Endometrial microvascular endothelial cells (primary cell): ENCODE data around the gene FCHSD2. TPM values are rescaled to one million over a fixed set of nuclear protein-coding genes. Genes with fewer than 3 reads are reported as not detected.

Source experiments
- in situ Hi-C: cut with HindIII; loops from 2 replicates; pipeline ENCODE4 v1.10.0; 2017; ENCODE audit warnings: low sequenced_read_pairs, low pct_unique_long_range_greater_than_20kb; ENCODE audit errors: inconsistent ontology term
- total RNA-seq: library from RNA; depleted of rRNA; stranded (reverse); fragments of >200 nt; gene quantifications from one replicate; pipeline ENCODE4 v1.2.3, GENCODE V29; 2015; ENCODE audit errors: inconsistent ontology term

FCHSD2 gene
- total RNA-seq, 1 donor from 2014 or later, result 15.5 TPM

GRCh38 chr11:72824811-72825505, 317.2 kb downstream of the FCHSD2 start:
- in situ Hi-C loops, result loop anchor here (10.0 kb wide), 2 partner anchors 170 to 350 kb away; no protein-coding TSS in a partner anchor

DNA sequence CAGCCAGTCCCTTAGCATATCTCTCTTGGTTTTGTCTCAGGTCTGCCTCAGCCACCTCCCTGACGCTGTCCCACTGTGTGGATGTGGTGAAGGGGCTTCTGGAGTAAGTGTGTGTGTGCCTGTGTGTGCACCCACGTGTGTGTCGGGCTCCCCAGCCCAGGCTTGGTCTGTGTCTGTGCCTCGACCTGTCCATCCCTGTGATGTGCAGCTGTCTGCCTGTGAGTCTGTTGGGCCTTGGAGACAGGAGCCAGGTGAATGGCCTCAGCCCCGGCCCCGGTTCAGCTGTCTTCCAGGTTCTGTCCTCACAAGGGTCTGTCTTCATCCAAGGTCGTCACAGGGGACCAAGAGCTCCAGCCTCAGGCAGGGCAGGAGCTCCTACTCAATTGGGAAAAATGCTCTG, 318.1 kb downstream of the FCHSD2 start:
- in situ Hi-C loops, result loop anchor here (10.0 kb wide), 2 partner anchors 169 to 351 kb away; no protein-coding TSS in a partner anchor

DNA sequence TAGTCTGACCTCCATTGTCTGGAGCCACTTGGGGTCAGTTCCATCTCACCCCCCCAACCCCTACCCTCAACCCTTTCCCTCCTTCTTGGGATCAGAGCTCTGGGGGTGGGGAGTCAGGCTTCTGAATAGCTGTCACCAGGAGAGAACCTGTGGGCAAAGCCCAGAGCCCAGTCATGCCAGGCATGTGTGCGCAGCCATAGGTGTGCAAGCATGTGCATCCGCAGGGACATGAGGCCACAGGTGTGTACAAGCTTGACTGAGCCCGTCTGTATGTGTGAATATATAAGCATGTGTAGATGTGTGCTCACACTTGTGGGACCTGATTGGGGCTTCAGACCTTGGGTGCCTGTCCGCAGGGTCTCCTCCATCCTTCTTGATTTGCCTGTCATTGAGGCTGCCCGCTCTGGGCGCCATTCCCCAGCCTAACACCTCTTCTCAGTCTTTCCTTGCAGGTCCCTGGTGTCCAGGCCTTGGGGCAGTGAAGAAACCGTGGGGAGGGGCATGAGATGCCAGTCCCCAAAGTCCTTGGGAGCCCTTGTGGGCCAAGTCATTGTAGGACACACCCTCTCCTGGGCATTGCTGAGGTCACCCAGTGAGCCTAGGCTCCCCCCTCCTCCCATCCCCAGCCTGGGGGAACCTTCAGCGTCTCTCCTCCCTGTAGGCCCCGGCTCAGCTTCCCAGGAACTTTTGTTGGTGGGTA, 318.9 kb downstream of the FCHSD2 start:
- in situ Hi-C loops, result loop anchor here (10.0 kb wide), 2 partner anchors 168 to 352 kb away; no protein-coding TSS in a partner anchor

DNA sequence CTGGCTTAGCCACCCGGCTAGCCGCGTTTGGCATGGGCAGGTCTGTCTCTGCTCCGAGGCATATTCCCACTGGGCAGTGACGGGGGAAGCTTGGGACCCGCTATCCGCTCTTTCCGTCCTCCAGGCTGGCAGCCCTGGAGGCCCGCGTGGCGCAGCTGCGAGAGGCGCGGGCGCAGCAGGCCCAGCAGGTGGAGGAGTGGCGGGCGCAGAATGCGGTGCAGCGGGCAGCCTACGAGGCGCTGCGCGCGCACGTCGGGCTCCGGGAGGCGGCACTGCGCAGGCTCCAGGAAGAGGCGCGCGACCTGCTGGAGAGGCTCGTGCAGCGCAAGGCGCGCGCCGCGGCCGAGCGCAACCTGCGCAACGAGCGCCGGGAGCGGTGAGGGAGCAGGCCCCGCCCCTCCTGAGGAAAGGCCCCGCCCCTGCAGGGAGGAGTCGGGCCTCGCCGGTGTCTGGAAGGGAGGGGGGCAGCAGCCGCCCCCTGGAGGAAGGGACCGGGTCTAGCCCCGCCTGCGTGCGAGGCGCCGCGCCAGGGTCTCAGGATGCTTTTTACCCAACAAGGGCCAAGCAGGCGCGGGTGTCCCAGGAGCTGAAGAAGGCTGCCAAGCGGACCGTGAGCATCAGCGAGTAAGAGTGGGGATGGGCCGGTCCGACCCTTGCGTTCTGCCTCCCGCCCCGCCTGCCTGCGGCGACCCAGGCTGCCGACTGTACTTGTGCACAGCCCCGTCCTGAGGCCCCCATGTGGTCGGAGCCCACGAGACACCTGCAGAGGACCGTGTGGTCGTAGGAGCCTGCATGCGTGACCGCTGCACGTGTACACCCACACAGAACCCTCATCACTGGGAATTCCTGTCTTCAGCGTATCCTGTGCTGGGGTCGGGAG, 320.0 kb downstream of the FCHSD2 start:
- in situ Hi-C loops, result loop anchor here (10.0 kb wide), 2 partner anchors 167 to 353 kb away; no protein-coding TSS in a partner anchor

DNA sequence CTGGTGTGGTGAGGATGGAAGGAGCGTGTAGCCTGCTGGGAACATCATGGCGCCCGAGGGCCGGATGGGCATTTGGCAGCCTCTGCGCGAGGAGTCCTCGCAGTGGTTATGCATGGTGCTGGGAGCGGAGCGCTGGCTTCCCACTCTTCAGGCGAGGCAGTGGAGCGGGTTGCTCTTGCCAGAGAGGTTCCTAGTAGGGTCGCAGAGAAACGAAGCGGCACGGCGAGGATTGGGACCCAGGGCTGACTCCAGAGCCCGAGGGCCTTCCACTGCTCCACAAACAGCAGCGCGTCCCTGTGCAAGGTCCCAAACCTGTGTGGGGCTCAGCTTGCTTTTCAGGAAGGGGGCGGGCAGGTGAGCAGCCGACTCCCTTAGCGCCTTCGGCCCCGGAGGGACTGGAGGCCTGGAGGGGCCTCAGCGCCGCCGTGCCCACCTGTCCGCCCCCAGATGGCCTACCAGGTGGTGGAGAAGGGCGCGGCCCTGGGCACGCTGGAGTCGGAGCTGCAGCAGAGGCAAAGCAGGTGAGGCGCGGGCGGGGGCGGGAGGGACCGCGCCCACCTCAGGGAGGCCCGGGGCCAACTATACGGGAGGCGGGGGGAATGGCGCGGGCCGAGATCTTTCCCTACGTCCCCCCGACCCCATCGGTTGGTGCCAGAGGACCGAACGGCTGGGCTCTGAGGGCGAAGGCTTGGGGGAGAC, 320.7 kb downstream of the FCHSD2 start:
- in situ Hi-C loops, result loop anchor here (10.0 kb wide), 2 partner anchors 167 to 353 kb away; no protein-coding TSS in a partner anchor

GRCh38 chr11:72820439-72821139, 321.5 kb downstream of the FCHSD2 start:
- in situ Hi-C loops, result loop anchor here (10.0 kb wide), 2 partner anchors 166 to 354 kb away; no protein-coding TSS in a partner anchor

DNA sequence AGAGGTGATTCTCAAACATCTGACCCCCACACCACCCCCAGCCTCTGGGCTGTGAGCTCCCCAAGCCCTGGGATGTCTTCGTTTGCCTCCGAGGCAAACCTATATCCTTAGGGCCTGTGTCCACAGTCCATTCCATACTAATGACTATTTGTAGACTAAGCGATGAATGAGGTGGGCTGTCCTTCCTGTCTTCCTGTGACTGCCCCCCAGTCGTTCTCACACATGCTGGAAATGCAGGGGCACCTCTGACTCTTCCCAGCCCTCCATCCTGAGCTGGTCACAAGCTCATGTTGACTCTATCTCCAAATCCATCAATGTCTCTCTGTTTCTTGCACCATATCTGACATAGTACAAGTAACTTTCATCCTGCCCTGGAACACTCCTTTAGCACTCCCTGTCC, 323.1 kb downstream of the FCHSD2 start:
- in situ Hi-C loops, result loop anchor here (10.0 kb wide), 1 partner anchor 64 kb away; the partner anchor contains the start of gene ARAP1

DNA sequence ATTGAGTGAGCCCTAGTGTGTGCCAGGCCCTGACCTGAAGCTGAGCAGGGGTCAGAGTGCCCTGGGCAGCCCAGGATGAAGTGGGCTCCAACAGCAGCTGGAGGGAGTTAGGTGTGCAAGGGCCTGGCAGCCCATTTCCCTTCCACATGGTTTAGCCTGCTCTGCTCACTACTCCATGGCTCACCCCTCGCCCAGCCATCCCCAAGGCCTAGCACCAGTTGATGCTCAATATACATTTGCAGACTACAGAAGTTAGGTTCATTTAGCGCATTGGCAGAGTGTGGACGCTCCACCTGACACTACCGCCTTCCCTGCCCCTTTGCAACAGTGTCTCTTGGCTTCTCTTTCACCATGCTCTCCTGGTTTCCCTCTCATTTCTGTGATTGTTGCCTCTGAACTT, 324.2 kb downstream of the FCHSD2 start:
- in situ Hi-C loops, result loop anchor here (10.0 kb wide), 1 partner anchor 63 kb away; the partner anchor contains the start of gene ARAP1

- in situ Hi-C loops, result loop anchor here (10.0 kb wide), 1 partner anchor 62 kb away; the partner anchor contains the start of gene ARAP1
Measured at GRCh38 chr11:72816404-72816990, 325.6 kb downstream of the FCHSD2 start.

DNA sequence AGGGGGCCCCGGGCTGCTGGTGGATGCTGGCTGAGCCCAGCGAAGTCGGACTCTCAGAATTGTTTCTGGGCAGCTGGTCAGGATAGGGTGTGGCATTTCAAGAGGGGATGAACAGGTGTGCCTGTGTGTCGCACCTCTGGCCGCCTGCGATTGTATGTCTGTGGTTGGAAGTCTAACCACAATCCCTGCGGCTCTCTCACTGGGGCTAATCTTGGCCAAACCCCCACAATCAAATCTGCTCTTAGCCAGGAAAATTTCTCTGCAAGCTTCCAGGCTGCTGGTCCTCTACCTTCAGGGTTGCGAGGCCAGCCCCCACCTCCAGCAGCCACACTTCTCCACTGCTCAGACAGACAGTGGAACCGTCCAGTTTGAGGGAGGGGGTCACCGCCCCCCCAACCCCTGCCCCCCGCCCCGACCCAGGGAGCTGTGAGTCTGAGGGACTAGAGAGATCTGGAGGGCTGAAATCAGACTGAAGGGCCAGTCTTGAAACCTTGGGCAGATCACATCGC, 327.0 kb downstream of the FCHSD2 start:
- in situ Hi-C loops, result loop anchor here (10.0 kb wide), 1 partner anchor 60 kb away; the partner anchor contains the start of gene ARAP1

- in situ Hi-C loops, result loop anchor here (10.0 kb wide), 1 partner anchor 60 kb away; the partner anchor contains the start of gene ARAP1
Measured at GRCh38 chr11:72814286-72815109, 327.6 kb downstream of the FCHSD2 start, which contains the start of gene ATG16L2. Gene ATG16L2, plus strand, starts transcription at chr11:72814411. Its CDS starts 35 bp downstream, at chr11:72814446.

DNA sequence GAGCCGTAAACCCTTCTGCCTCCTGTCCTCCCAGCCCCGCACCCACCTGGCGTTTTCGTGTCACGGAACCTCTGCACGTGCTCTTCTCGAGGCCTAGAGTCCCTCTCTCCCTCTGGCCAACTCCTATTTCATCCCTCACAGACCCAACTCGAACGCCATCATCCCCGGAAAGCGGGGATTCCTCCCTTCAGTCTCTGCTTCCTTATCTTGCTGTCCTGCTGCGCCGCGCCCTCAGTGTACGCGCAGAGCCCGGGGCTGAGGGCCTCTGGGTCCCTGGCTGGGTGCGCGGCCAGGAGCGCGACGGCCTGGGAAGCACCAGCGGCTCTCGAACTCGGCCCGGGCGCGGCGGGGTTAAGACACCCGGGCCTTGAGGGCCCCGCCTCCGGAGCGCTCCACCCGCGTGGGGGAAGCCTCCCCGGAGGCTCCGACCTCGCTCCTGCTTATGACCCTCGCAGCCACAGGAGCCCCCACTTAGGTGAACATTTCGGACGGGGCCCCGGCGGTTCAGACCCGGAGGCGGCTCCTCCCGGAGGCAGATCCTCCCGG, 328.3 kb downstream of the FCHSD2 start:
- in situ Hi-C loops, result loop anchor here (10.0 kb wide), 1 partner anchor 59 kb away; the partner anchor contains the start of gene ARAP1

DNA sequence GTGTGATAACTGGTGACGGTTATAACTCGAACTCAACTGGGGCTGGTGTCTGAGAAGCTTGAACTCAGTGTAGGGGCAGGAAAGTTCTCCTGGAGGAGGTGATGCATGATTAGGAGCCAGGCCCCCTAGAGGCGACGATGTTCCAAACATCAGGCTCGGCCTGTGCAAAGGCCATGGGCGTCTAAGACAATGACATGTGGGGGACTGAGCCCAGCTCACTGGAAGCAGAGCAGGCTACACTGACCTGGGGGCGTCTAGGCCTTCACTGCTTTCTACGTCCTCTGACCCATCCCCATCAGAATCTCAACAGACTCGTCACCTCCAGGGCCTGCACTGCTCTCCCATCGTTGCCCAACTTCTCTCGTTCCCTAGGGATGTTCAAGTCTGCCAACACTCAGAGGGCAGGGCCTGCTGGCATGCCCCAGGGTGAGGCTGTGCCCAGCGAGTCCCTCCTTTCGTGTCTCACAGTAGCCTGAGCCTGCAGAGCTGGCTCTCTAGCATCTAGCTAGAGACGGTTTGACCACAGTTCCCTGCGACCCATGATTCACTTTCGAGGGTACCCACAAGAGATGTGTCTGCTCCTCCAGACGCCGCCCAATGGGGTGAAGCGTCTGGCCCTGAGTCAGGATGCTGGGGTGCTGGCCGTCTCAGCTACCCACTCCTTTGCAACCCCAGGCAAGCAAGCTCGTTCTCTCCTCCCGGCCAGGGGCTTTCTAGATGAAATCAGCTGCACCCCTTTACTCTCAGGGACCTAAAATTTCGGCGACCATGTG, 329.0 kb downstream of the FCHSD2 start:
- in situ Hi-C loops, result loop anchor here (10.0 kb wide), 1 partner anchor 58 kb away; the partner anchor contains the start of gene ARAP1

DNA sequence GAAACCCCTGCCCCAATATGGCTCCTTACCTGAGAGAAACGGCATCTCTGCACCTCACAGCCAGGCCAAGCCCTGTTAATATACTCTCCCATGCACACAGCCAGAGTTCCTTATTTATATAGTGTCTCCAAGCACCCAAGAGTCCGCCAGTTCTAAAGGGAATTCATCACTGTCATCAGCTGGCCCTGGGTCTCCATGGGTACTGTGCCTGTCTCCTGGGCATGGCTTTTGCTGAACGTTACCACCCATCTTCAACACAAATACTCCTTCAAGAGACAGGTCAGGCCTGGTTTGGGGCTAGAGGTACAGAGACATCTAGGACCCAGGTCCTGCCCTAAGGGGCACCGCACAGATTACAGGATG, 329.5 kb downstream of the FCHSD2 start:
- in situ Hi-C loops, result loop anchor here (10.0 kb wide), 1 partner anchor 58 kb away; the partner anchor contains the start of gene ARAP1

DNA sequence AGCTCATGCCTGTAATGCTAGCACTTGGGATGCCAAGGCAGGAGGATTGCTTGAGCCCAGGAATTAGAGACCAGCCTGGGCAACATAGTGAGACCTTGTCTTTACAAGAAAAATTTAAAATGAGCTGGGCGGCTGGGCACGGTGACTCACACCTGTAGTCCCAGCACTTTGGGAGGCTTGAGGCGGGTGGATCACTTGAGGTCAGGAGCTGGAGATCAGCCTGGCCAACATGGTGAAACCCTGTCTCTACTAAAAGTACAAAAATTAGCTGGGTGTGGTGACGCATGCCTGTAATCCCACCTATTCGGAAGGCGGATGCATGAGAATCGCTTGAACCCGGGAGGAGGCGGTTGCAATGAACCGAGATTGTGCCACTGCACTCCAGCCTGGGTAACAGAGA, 330.4 kb downstream of the FCHSD2 start:
- in situ Hi-C loops, result loop anchor here (10.0 kb wide), 1 partner anchor 57 kb away; the partner anchor contains the start of gene ARAP1
